Astrocyte of the cerebellum (primary cell): ENCODE data around the gene CPTP.

Source experiments
- DNase-seq: peaks from one replicate; pipeline ENCODE4 v3.0.0-alpha.2; 2011; ENCODE audit warnings: low read depth
- H3K4me3 ChIP-seq: 2 replicates; pipeline ENCODE4 v1.5.1; 2011; ENCODE audit warnings: mild to moderate bottlenecking, low read depth, low read length, moderate library complexity
- in situ Hi-C: cut with HindIII; loops from 2 replicates; pipeline ENCODE4 v1.10.0; 2017; ENCODE audit warnings: low sequenced_read_pairs
- TF ChIP-seq, protein P1 (sequence below): IDR thresholded peaks from 2 replicates; pipeline ENCODE4 v1.5.1; 2012; ENCODE audit warnings: low read length, low read depth, moderate library complexity, mild to moderate bottlenecking; ENCODE audit errors: missing control alignments

The CPTP gene

DNA sequence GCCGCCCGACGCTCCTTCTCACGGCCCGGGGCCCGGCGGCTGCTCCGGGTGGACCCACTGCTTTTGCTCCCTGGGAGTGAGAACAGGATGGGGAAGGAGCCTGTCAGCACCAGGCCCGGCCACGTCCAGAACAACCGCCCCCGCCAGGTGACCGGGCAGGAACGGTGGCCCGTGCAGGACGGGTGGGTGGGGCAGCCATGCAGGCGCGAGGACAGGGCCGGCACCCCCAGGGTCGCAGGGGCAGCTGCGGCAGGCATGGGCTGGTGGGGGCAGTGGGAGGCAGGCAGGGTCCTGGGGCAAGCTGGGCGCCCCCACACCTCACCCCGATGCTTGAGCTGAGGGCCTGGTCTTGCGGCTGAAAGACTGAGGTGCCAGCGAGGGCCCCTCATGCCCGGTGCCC is 11.8 kb downstream of the CPTP start:
- in situ Hi-C loops = no loop called here
- TF ChIP-seq, protein P1, sequence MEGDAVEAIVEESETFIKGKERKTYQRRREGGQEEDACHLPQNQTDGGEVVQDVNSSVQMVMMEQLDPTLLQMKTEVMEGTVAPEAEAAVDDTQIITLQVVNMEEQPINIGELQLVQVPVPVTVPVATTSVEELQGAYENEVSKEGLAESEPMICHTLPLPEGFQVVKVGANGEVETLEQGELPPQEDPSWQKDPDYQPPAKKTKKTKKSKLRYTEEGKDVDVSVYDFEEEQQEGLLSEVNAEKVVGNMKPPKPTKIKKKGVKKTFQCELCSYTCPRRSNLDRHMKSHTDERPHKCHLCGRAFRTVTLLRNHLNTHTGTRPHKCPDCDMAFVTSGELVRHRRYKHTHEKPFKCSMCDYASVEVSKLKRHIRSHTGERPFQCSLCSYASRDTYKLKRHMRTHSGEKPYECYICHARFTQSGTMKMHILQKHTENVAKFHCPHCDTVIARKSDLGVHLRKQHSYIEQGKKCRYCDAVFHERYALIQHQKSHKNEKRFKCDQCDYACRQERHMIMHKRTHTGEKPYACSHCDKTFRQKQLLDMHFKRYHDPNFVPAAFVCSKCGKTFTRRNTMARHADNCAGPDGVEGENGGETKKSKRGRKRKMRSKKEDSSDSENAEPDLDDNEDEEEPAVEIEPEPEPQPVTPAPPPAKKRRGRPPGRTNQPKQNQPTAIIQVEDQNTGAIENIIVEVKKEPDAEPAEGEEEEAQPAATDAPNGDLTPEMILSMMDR = no peak
- H3K4me3 ChIP-seq = no peak overlapping the region
- DNase-seq = no peak

DNA sequence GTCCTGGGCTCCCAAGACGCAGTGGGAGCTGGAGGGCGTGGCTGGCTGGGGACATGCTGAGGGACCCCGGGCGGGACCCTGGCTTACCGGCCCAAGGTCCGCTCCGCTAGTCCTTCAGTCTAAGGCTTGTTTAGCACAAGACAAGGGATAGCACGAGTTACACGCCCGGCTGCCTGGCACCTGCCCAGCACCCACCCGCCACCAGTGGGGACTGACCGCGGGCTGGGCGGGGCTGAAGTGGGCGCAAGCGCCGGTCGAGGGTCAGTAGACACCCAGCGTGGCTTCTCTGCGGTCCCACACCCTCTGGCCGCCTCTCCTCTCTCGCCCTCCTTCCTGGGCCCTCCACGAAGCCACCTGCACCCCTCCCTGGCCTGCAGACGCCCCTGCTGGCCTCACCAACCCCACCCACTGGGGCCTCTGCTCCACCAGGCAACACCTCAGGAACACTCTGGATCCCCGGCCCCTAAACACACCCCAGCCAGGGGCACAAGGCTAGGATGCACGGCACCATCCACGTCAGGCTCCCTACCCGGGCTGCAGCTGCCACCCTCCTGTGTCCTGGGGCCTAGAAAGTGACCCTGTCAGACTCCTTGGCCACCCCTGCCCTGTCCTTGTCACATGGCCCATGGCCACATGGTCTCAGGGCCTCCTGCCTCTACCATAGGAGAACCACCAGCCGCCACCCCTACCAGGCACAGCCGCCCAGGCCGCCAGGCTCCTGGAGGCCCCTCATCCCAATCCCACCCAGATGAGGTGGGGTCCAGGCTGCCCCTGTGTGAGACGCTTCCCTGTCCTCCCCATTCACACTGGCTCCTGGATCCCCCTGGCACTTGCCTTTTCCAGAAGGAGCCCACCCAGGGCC is 12.6 kb downstream of the CPTP start:
- in situ Hi-C loops = no loop called here
- H3K4me3 ChIP-seq = no peak overlapping the region

DNA sequence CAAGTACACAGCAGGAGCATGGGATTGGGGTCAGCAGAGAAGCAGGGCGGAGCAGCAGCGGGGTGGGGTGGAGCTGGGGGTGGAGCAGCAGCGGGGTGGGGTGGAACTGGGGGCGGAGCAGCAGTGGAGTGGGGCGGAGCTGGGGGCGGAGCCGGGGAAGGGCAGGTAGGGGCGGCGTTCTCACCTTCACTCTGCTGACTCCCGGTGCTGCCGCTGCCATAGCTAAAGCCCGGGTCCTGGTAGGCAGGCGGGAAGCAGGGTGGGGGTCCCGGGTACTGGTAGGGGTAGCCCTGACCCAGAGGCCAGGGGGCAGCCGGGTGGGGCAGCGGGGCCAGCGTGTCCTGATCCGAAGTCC is 13.2 kb downstream of the CPTP start:
- in situ Hi-C loops = no loop called here
- H3K4me3 ChIP-seq = no peak overlapping the region
- TF ChIP-seq, protein P1 = no peak
- DNase-seq = no peak

More for the DNA sequence above, 12.6 kb downstream of the CPTP start:
- TF ChIP-seq, protein P1 = no peak
- DNase-seq = no peak

DNA sequence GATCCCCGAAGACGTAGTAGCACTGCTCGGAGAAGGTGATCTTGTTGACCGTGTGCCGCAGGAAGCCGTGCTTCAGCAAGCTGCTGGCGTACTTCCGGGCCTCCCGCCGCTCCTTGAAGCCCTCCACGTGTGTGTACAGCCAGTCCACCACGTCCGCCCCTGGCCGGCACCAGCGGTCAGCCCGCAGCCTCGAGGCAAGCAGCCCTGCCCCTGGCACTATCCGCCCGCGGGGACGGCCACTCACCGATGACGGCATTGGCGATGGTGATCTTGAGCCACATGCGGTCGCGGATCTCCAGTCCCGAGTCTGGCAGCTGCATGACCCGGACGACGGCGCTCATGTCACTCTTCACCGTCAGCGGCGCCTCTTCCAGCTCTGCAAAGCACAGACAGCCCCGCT is 13.7 kb downstream of the CPTP start:
- in situ Hi-C loops = no loop called here
- no peak for DNase-seq
- no peak overlapping the region for H3K4me3 ChIP-seq
- TF ChIP-seq, protein P1 = no peak

DNA sequence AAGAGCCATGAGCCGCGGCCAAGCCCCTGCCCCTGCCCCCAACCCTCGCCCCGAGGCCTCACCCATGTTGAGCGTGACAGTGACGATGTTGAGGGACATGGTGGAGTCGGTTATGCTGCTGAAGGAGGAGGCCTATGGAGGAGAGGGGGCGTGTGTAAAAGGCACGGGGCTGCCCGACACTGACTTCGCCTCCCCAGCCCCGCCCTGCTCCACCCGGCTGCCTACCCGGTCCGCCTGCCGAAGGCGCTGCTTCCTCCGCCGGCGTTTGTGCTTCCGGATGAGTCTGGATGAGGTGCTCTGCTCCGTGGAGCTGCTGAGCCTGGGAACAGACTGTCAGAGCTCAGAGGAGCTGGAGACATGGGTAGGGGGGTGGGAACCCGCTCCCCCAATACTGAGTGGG is 15.6 kb downstream of the CPTP start:
- DNase-seq = no peak
- TF ChIP-seq, protein P1 = no peak
- H3K4me3 ChIP-seq = no peak overlapping the region
- in situ Hi-C loops = no loop called here

DNA sequence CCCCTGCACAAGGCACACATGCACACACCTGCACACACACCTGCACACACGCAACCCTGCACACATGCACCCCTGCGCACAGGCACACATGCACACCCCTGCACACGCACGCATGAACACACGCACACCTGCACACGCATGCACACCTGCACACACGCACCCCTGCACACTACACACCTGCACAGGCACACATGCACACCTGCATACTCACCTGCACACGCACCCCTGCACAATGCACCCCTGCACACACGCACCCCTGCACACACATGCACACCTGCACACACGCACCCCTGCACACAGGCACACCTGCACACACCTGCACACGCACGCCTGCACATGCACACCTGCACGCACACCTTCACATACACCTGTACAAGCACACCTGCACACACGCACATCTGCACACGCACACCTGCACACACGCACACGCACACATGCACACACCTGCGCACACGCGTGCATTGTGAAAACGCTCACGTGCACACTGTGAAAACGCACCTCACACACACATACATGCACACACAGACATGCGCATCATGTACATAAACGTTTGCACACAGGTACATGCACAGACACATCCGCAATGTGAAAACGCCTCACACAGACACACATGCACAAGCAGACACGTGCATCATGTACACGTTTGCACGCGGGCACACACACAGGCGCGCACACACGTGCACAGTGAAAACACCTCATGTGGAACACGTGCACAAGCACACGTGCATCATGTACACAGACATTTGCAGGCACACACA is 16.4 kb downstream of the CPTP start:
- no peak overlapping the region for H3K4me3 ChIP-seq
- no peak for DNase-seq
- TF ChIP-seq, protein P1 = no peak
- in situ Hi-C loops = no loop called here
